Measurements from ENCODE around the gene FOXC1. TPM values are rescaled to one million over a fixed set of nuclear protein-coding genes. Genes with fewer than 3 reads are reported as not detected.

The FOXC1 gene
- total and polyA plus RNA-seq, 2 donors from 2014 or later, result 18.0 to 58.5 TPM

GRCh38 chr6:1625794-1626435, 16.2 kb downstream of the FOXC1 start:
- FAIRE-seq (no peak), DNase-seq (peak in 4 of 5 donors; percentile 28 to 56 (median 34))
- Histone ChIP-seq H3K4me1 (ENCODE audit: control insufficient read depth in 2 of 3, insufficient read depth in 2 of 3, low read depth in 1 of 3, low read length in 3 of 3) (peaks cover 0 to 3% (median 0%) of the 10 kb centered on the region in 3 donors), H3K27ac (ENCODE audit: low read depth in 2 of 2, low read length in 2 of 2) (peak overlapping the region in 1 of 2 donors; percentile 33), H3K4me3 (ENCODE audit: low read length in 3 of 3) (peak overlapping the region; percentile 8 to 73 (median 59)), H3K36me3 (ENCODE audit: control insufficient read depth in 2 of 3, insufficient read depth in 3 of 3, low read length in 3 of 3) (no peaks in the 10 kb centered on the region), H3K9me3 (ENCODE audit: control insufficient read depth in 2 of 3, insufficient read depth in 1 of 3, low read length in 3 of 3) (no peaks in the 10 kb centered on the region), H3K9ac (ENCODE audit: low read length in 3 of 3) (peak overlapping the region in 2 of 3 donors; percentile 52 to 61), H3K27me3 (ENCODE audit: control insufficient read depth, insufficient read depth, low read length) (peaks cover 27% of the 10 kb centered on the region)
- intact Hi-C loops (cut with DNase I), result no loop called here
- TF ChIP-seq CTCF (IDR thresholded peaks at IDR 0.05; ENCODE audit: borderline replicate concordance, extremely low read depth, insufficient read depth), result no peak

GRCh38 chr6:1626481-1626880, 16.8 kb downstream of the FOXC1 start:
- Histone ChIP-seq H3K9me3 (ENCODE audit: control insufficient read depth in 2 of 3, insufficient read depth in 1 of 3, low read length in 3 of 3) (no peaks in the 10 kb centered on the region), H3K4me1 (ENCODE audit: control insufficient read depth in 2 of 3, insufficient read depth in 2 of 3, low read depth in 1 of 3, low read length in 3 of 3) (peaks cover 0 to 3% (median 0%) of the 10 kb centered on the region in 3 donors), H3K27ac (ENCODE audit: low read depth in 2 of 2, low read length in 2 of 2) (no peak overlapping the region), H3K9ac (ENCODE audit: low read length in 3 of 3) (no peak overlapping the region), H3K4me3 (ENCODE audit: low read length in 3 of 3) (peak overlapping the region in 1 of 3 donors; percentile 7), H3K36me3 (ENCODE audit: control insufficient read depth in 2 of 3, insufficient read depth in 3 of 3, low read length in 3 of 3) (no peaks in the 10 kb centered on the region), H3K27me3 (ENCODE audit: control insufficient read depth, insufficient read depth, low read length) (peaks cover 27% of the 10 kb centered on the region)
- DNase-seq (peak in 2 of 5 donors; percentile 51 to 60), FAIRE-seq (no peak)
- intact Hi-C loops (cut with DNase I), result no loop called here
- no peak for TF ChIP-seq CTCF (IDR thresholded peaks at IDR 0.05; ENCODE audit: borderline replicate concordance, extremely low read depth, insufficient read depth)

GRCh38 chr6:1627827-1628560, 18.3 kb downstream of the FOXC1 start:
- Histone ChIP-seq H3K9me3 (ENCODE audit: control insufficient read depth in 2 of 3, insufficient read depth in 1 of 3, low read length in 3 of 3) (no peaks in the 10 kb centered on the region), H3K27me3 (ENCODE audit: control insufficient read depth, insufficient read depth, low read length) (peaks cover 27% of the 10 kb centered on the region), H3K36me3 (ENCODE audit: control insufficient read depth in 2 of 3, insufficient read depth in 3 of 3, low read length in 3 of 3) (no peaks in the 10 kb centered on the region), H3K4me1 (ENCODE audit: control insufficient read depth in 2 of 3, insufficient read depth in 2 of 3, low read depth in 1 of 3, low read length in 3 of 3) (peaks cover 0 to 3% (median 0%) of the 10 kb centered on the region in 3 donors), H3K27ac (ENCODE audit: low read depth in 2 of 2, low read length in 2 of 2) (no peak overlapping the region), H3K9ac (ENCODE audit: low read length in 3 of 3) (no peak overlapping the region), H3K4me3 (ENCODE audit: low read length in 3 of 3) (no peak overlapping the region)
- FAIRE-seq, result no peak
- DNase-seq, result peak in 3 of 5 donors; percentile 29 to 61 (median 58)
- intact Hi-C loops (cut with DNase I), result no loop called here
- no peak for TF ChIP-seq CTCF (IDR thresholded peaks at IDR 0.05; ENCODE audit: borderline replicate concordance, extremely low read depth, insufficient read depth)
